Neural progenitor cell (in vitro differentiated cells): ENCODE measurements around the gene GPR6. TPM values are rescaled to one million over a fixed set of nuclear protein-coding genes. Genes with fewer than 3 reads are reported as not detected.
A peak's percentile ranks its signal among the peaks of the same experiment; 100 is the strongest.

Experiments used
- DNase-seq: peaks from one replicate; pipeline ENCODE4 v3.0.0-alpha.2; 2016; ENCODE audit warnings: low spot score
- H2AFZ ChIP-seq: fragments of 200-600 bp; sonication (generic); replicated peaks from 2 replicates; pipeline ENCODE4 v1.6.1; 2016; ENCODE audit warnings: antibody characterized with exemption
- H3F3A ChIP-seq: fragments of 200-600 bp; sonication (generic); 2 replicates; pipeline ENCODE4 v1.6.1; 2016; ENCODE audit warnings: antibody characterized with exemption, low read depth
- H3K27ac ChIP-seq: fragments of 200-600 bp; sonication (generic); 2 replicates; pipeline ENCODE4 v1.5.1; 2016; ENCODE audit warnings: mild to moderate bottlenecking
- H3K27me3 ChIP-seq: fragments of 200-600 bp; sonication (generic); 2 replicates; pipeline ENCODE4 v1.6.1; 2016; ENCODE audit warnings: mild to moderate bottlenecking, moderate library complexity
- H3K36me3 ChIP-seq: fragments of 200-600 bp; sonication (generic); 2 replicates; pipeline ENCODE4 v1.5.1; 2016
- H3K4me1 ChIP-seq: fragments of 200-600 bp; sonication (generic); 2 replicates; pipeline ENCODE4 v1.6.1; 2016; ENCODE audit warnings: mixed run types
- H3K4me2 ChIP-seq: fragments of 200-600 bp; sonication (generic); 2 replicates; pipeline ENCODE4 v1.6.1; 2016
- H3K4me3 ChIP-seq: fragments of 200-600 bp; sonication (generic); 2 replicates; pipeline ENCODE4 v1.5.1; 2016
- H3K79me2 ChIP-seq: fragments of 200-600 bp; sonication (generic); 2 replicates; pipeline ENCODE4 v1.6.1; 2016; ENCODE audit warnings: low read depth
- H3K9ac ChIP-seq: fragments of 200-600 bp; sonication (generic); 2 replicates; pipeline ENCODE4 v1.6.1; 2016
- H3K9me3 ChIP-seq: fragments of 200-600 bp; sonication (generic); 2 replicates; pipeline ENCODE4 v1.5.1; 2016; ENCODE audit warnings: low read depth
- H4K20me1 ChIP-seq: fragments of 200-600 bp; sonication (generic); 2 replicates; pipeline ENCODE4 v1.6.1; 2016; ENCODE audit warnings: low read depth
- H3K27ac Mint-ChIP-seq: 3 replicates; pipeline ENCODE4 v1.8.0; 2021; ENCODE audit warnings: mixed read lengths
- H3K27me3 Mint-ChIP-seq: 2 replicates; pipeline ENCODE4 v1.8.0; 2022; ENCODE audit warnings: low read depth, mild to moderate bottlenecking, inconsistent platforms, moderate library complexity, mixed read lengths; ENCODE audit not compliant: insufficient read depth
- H3K36me3 Mint-ChIP-seq: 3 replicates; pipeline ENCODE4 v1.8.0; 2021; ENCODE audit warnings: mixed read lengths
- H3K4me1 Mint-ChIP-seq: 3 replicates; pipeline ENCODE4 v1.8.0; 2021; ENCODE audit warnings: mixed read lengths
- H3K4me3 Mint-ChIP-seq: 3 replicates; pipeline ENCODE4 v1.8.0; 2021; ENCODE audit warnings: mild to moderate bottlenecking, moderate library complexity, mixed read lengths
- H3K9me3 Mint-ChIP-seq: 3 replicates; pipeline ENCODE4 v1.8.0; 2020; ENCODE audit warnings: mixed read lengths
- EZH2 ChIP-seq: fragments of 200-600 bp; sonication (generic); IDR thresholded peaks from 2 replicates; pipeline ENCODE4 v1.6.1; 2017; ENCODE audit warnings: antibody characterized with exemption, mild to moderate bottlenecking, moderate library complexity
- EZH2phosphoT487 ChIP-seq: fragments of 200-600 bp; sonication (generic); IDR thresholded peaks from 2 replicates; pipeline ENCODE4 v1.6.1; 2017; ENCODE audit warnings: antibody characterized with exemption
- total RNA-seq: library from RNA; depleted of rRNA; stranded (reverse); fragments of >200 nt; gene quantifications from 2 replicates; pipeline ENCODE4 v1.2.3, GENCODE V29; 2015; ENCODE audit warnings: low replicate concordance
- TF ChIP-seq, protein P1 (sequence below): fragments of 200-600 bp; sonication (generic); IDR thresholded peaks from 2 replicates; pipeline ENCODE4 v1.5.1; 2017; ENCODE audit warnings: antibody characterized with exemption, mild to moderate bottlenecking

Gene GPR6
- total RNA-seq, 1 donor from 2014 or later, result not detected

GRCh38 chr6:110013386-110013785, 35.3 kb downstream of the GPR6 start:
- Histone ChIP-seq H3K9me3 (no peaks in the 10 kb centered on the region), H4K20me1 (no peaks in the 10 kb centered on the region), H3K36me3 (no peaks in the 10 kb centered on the region), H3K9ac (no peak overlapping the region), H3K4me3 (no peak overlapping the region), H3K79me2 (no peaks in the 10 kb centered on the region), H3K4me1 (peaks cover 7% of the 10 kb centered on the region), H3K27me3 (no peaks in the 10 kb centered on the region), H3F3A (no peaks in the 10 kb centered on the region), H3K27ac (no peak overlapping the region), H2AFZ (no peak overlapping the region), H3K4me2 (no peak overlapping the region)
- no peak for DNase-seq
- no peak for TF ChIP-seq EZH2phosphoT487
- TF ChIP-seq, protein P1, sequence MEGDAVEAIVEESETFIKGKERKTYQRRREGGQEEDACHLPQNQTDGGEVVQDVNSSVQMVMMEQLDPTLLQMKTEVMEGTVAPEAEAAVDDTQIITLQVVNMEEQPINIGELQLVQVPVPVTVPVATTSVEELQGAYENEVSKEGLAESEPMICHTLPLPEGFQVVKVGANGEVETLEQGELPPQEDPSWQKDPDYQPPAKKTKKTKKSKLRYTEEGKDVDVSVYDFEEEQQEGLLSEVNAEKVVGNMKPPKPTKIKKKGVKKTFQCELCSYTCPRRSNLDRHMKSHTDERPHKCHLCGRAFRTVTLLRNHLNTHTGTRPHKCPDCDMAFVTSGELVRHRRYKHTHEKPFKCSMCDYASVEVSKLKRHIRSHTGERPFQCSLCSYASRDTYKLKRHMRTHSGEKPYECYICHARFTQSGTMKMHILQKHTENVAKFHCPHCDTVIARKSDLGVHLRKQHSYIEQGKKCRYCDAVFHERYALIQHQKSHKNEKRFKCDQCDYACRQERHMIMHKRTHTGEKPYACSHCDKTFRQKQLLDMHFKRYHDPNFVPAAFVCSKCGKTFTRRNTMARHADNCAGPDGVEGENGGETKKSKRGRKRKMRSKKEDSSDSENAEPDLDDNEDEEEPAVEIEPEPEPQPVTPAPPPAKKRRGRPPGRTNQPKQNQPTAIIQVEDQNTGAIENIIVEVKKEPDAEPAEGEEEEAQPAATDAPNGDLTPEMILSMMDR, result no peak
- TF ChIP-seq EZH2, result no peak
- Mint-ChIP-seq H3K9me3 (no peaks in the 10 kb centered on the region), H3K27me3 (no peaks in the 10 kb centered on the region), H3K27ac (no peak overlapping the region), H3K4me3 (no peak overlapping the region), H3K4me1 (peaks cover 5% of the 10 kb centered on the region), H3K36me3 (no peaks in the 10 kb centered on the region)

GRCh38 chr6:110015206-110015605, 37.1 kb downstream of the GPR6 start:
- DNase-seq, result no peak
- H3K27me3 Mint-ChIP-seq, result no peaks in the 10 kb centered on the region
- no peak overlapping the region for H3K27ac ChIP-seq
- no peaks in the 10 kb centered on the region for H3K9me3 ChIP-seq
- no peaks in the 10 kb centered on the region for H3K36me3 ChIP-seq
- no peaks in the 10 kb centered on the region for H3K27me3 ChIP-seq
- H3K4me1 Mint-ChIP-seq, result peaks cover 5% of the 10 kb centered on the region
- no peaks in the 10 kb centered on the region for H3F3A ChIP-seq
- TF ChIP-seq, protein P1, result no peak
- TF ChIP-seq EZH2 (no peak), EZH2phosphoT487 (no peak)
- H3K9me3 Mint-ChIP-seq, result no peaks in the 10 kb centered on the region
- no peak overlapping the region for H3K4me3 ChIP-seq
- H3K9ac ChIP-seq, result no peak overlapping the region
- H3K4me1 ChIP-seq, result peaks cover 7% of the 10 kb centered on the region
- no peak overlapping the region for H3K27ac Mint-ChIP-seq
- H4K20me1 ChIP-seq, result no peaks in the 10 kb centered on the region
- H3K4me3 Mint-ChIP-seq, result no peak overlapping the region
- no peaks in the 10 kb centered on the region for H3K36me3 Mint-ChIP-seq
- H3K4me2 ChIP-seq, result no peak overlapping the region
- no peaks in the 10 kb centered on the region for H3K79me2 ChIP-seq
- H2AFZ ChIP-seq, result no peak overlapping the region

DNA sequence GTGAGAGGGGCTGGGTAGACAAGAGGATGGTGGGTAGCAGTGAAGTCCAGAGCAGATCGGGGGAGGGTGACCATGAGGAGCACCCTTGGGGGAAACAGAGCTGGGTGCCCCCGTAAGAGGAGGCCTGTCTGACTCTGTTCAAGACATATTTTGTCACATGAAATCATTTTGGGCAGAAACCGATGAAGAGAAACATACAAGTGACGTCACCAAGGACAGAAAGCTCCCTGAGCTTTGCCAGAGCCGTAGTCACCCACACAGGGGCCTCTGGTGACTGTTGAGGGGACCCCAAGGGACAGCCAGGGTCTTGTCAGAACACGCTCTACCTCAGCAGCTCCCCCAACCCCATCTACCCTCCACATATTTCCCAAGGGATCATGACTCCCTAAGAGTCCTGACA, 39.2 kb downstream of the GPR6 start:
- no peak overlapping the region for H2AFZ ChIP-seq
- H3K36me3 ChIP-seq, result no peaks in the 10 kb centered on the region
- no peaks in the 10 kb centered on the region for H3K79me2 ChIP-seq
- H3K4me2 ChIP-seq, result no peak overlapping the region
- H3K4me3 Mint-ChIP-seq, result no peak overlapping the region
- peaks cover 5% of the 10 kb centered on the region for H3K4me1 Mint-ChIP-seq
- H3K4me1 ChIP-seq, result peaks cover 7% of the 10 kb centered on the region
- no peaks in the 10 kb centered on the region for H4K20me1 ChIP-seq
- H3K27ac ChIP-seq, result no peak overlapping the region
- no peak for DNase-seq
- no peaks in the 10 kb centered on the region for H3F3A ChIP-seq
- H3K9ac ChIP-seq, result no peak overlapping the region
- H3K4me3 ChIP-seq, result no peak overlapping the region
- TF ChIP-seq EZH2phosphoT487, result no peak
- TF ChIP-seq, protein P1, result no peak
- no peak for TF ChIP-seq EZH2
- no peaks in the 10 kb centered on the region for H3K9me3 Mint-ChIP-seq
- no peaks in the 10 kb centered on the region for H3K9me3 ChIP-seq
- no peak overlapping the region for H3K27ac Mint-ChIP-seq
- no peaks in the 10 kb centered on the region for H3K27me3 ChIP-seq
- no peaks in the 10 kb centered on the region for H3K36me3 Mint-ChIP-seq
- H3K27me3 Mint-ChIP-seq, result no peaks in the 10 kb centered on the region

- no peaks in the 10 kb centered on the region for H4K20me1 ChIP-seq
- no peak overlapping the region for H3K9ac ChIP-seq
- H2AFZ ChIP-seq, result no peak overlapping the region
- DNase-seq, result no peak
- no peak overlapping the region for H3K4me3 ChIP-seq
- no peaks in the 10 kb centered on the region for H3K36me3 ChIP-seq
- H3F3A ChIP-seq, result no peaks in the 10 kb centered on the region
- Mint-ChIP-seq H3K36me3 (no peaks in the 10 kb centered on the region), H3K4me3 (no peak overlapping the region), H3K27ac (peak overlapping the region; percentile 67), H3K4me1 (peaks cover 5% of the 10 kb centered on the region), H3K27me3 (no peaks in the 10 kb centered on the region), H3K9me3 (no peaks in the 10 kb centered on the region)
- H3K27me3 ChIP-seq, result no peaks in the 10 kb centered on the region
- peaks cover 7% of the 10 kb centered on the region for H3K4me1 ChIP-seq
- no peaks in the 10 kb centered on the region for H3K9me3 ChIP-seq
- no peaks in the 10 kb centered on the region for H3K79me2 ChIP-seq
- TF ChIP-seq, protein P1, result no peak
- no peak overlapping the region for H3K4me2 ChIP-seq
- no peak overlapping the region for H3K27ac ChIP-seq
Observed at GRCh38 chr6:110017946-110018345, 39.8 kb downstream of the GPR6 start.
